SHP77 treated with DMSO at 0.1 percent for 48 hours (cell line): ENCODE measurements around the gene MRAP2.
"Not testable (repeated sequence)": the region's sequence is repeated elsewhere in the genome, so short reads cannot be mapped to it uniquely, and the experiment has no call there.

Experiments used
- DNase-seq: peaks from one replicate; lab custom pipeline; 2025; lab: John Stamatoyannopoulos, UW

Gene MRAP2

GRCh38 chr6:84129588-84129987, 96.0 kb downstream of the MRAP2 start:
- DNase-seq = not testable (repeated sequence)

- not testable (repeated sequence) for DNase-seq
Observed at GRCh38 chr6:84133385-84133784, 99.8 kb downstream of the MRAP2 start.

GRCh38 chr6:84135291-84135690, 101.7 kb downstream of the MRAP2 start:
- no peak for DNase-seq

GRCh38 chr6:84136364-84137050, 102.9 kb downstream of the MRAP2 start:
- DNase-seq = no peak

- DNase-seq = no peak
Observed at GRCh38 chr6:84137051-84137375, 103.4 kb downstream of the MRAP2 start.

- no peak for DNase-seq
Observed at GRCh38 chr6:84137989-84138575, 104.5 kb downstream of the MRAP2 start.

- DNase-seq = no peak
Observed at GRCh38 chr6:84139311-84139710, 105.7 kb downstream of the MRAP2 start.
